Prostate gland (tissue), 2 donors: ENCODE measurements around the gene FABP1. TPM values are rescaled to one million over a fixed set of nuclear protein-coding genes. Genes with fewer than 3 reads are reported as not detected.

Experiments used
- DNase-seq: peaks from one replicate; pipeline ENCODE4 v3.0.0-alpha.2; 2019; ENCODE audit warnings: low spot score
- H3K27ac ChIP-seq, 2 donors: fragments of 200-600 bp; sonication (generic); 2 replicates each; pipeline ENCODE4 v1.5.1; 2017 to 2019
- H3K27me3 ChIP-seq: fragments of 200-600 bp; sonication (generic); replicated peaks from 2 replicates; pipeline ENCODE4 v1.5.1; 2019; ENCODE audit not compliant: insufficient read depth
- H3K36me3 ChIP-seq, 2 donors: fragments of 200-600 bp; sonication (generic); 1 replicate in 1 of 2; 2 replicates in 1 of 2; pipeline versions ENCODE4 v1.5.1 to v1.8.1; 2017 to 2019
- H3K4me1 ChIP-seq: fragments of 200-600 bp; sonication (generic); replicated peaks from 2 replicates; pipeline ENCODE4 v1.5.1; 2019
- H3K4me3 ChIP-seq, 2 donors: fragments of 200-600 bp; sonication (generic); 2 replicates each; pipeline ENCODE4 v1.5.1; 2017 to 2019
- H3K9me3 ChIP-seq: fragments of 200-600 bp; sonication (generic); 2 replicates; pipeline ENCODE4 v1.5.1; 2017
- POLR2A ChIP-seq: fragments of 450-650 bp; IDR thresholded peaks from one replicate; pipeline ENCODE4 v1.6.1; 2016; ENCODE audit warnings: antibody characterized with exemption, mild to moderate bottlenecking
- POLR2AphosphoS5 ChIP-seq: sonication (generic); formaldehyde crosslinking; IDR thresholded peaks from one replicate; pipeline ENCODE4 v1.6.1; 2017; ENCODE audit warnings: antibody characterized with exemption
- WGBS: methylation state at CpG from one replicate; pipeline ENCODE4 v1.1.5; 2018; 5-methylcytosine and 5-hydroxymethylcytosine counted together
- intact Hi-C: fragments of 100-400 bp; cut with DNase I; formaldehyde crosslinking; loops from one replicate; pipeline ENCODE4 v1.14.2; 2022
- total RNA-seq, 2 donors: library from RNA; depleted of rRNA; stranded (reverse); fragments of >200 nt; gene quantifications; one replicate each; pipeline ENCODE4 v1.1.0, GENCODE V29; 2016
- TF ChIP-seq, protein P1 (sequence below), 4 experiments: fragments of 200-600 bp in 2 of 4; fragments of 450-650 bp in 2 of 4; sonication (generic) in 2 of 4; IDR thresholded peaks; 1 replicate in 3 of 4; 2 replicates in 1 of 4; pipeline ENCODE4 v1.5.1; 2016 to 2019; ENCODE audit warnings: antibody characterized with exemption in 4 of 4, mild to moderate bottlenecking in 2 of 4, moderate library complexity in 2 of 4

Gene FABP1
- total RNA-seq, 2 donors from 2014 or later, result not detected

DNA sequence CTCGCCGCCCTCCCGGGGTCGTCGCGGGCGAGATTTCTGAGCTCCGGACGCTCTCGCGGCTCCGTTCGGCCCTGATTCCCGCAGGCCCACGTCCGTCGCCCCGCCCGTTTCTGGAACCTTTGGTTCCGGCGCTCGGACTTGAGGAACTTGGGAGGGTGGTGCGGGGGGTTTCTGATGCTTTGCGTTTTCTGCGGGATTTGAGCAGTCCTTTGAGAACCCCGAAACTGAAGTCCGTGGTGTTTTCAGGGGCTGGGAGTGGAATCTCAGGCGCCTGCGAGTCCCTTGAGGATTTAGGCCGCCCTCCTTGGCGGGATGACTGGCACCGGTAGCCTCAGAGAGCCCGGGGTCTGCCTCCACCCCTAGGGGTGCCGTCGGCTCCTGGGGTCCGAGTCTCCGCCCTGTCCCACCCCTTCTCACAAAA, 42.6 kb upstream of the FABP1 start:
- Histone ChIP-seq H3K27me3 (no peaks in the 10 kb centered on the region), H3K4me1 (no peaks in the 10 kb centered on the region), H3K36me3 (no peaks in the 10 kb centered on the region), H3K4me3 (peak overlapping the region; percentile 29 to 64), H3K27ac (peak overlapping the region in 1 of 2 donors; percentile 74), H3K9me3 (no peaks in the 10 kb centered on the region)
- intact Hi-C loops, result no loop called here
- WGBS, result 2% methylated on average over 31 of the region's 37 CpGs
- TF ChIP-seq POLR2AphosphoS5 (no peak), POLR2A (no peak)
- TF ChIP-seq, protein P1, sequence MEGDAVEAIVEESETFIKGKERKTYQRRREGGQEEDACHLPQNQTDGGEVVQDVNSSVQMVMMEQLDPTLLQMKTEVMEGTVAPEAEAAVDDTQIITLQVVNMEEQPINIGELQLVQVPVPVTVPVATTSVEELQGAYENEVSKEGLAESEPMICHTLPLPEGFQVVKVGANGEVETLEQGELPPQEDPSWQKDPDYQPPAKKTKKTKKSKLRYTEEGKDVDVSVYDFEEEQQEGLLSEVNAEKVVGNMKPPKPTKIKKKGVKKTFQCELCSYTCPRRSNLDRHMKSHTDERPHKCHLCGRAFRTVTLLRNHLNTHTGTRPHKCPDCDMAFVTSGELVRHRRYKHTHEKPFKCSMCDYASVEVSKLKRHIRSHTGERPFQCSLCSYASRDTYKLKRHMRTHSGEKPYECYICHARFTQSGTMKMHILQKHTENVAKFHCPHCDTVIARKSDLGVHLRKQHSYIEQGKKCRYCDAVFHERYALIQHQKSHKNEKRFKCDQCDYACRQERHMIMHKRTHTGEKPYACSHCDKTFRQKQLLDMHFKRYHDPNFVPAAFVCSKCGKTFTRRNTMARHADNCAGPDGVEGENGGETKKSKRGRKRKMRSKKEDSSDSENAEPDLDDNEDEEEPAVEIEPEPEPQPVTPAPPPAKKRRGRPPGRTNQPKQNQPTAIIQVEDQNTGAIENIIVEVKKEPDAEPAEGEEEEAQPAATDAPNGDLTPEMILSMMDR (IDR thresholded peaks at IDR 0.05), result no peak
- DNase-seq, result peak; percentile 23

DNA sequence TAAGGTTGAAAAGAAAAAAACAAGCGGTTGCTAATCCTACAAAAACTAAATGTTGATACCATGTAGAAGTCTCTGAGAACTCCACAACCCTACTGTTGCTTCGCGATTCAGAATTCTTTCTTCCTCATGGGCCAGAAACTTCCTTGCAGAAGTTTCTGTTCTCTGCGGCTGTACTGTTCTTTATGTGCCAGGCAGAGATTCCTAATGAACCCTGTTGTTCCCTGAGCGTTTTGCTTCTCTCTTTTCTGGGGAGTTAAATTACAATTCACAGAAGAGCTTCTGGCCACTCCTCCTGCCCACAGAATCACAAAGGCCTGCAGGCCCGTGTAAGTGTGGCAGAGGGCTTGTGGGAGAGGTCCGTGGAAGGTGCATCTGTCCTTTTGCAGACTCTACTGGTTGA, 40.5 kb upstream of the FABP1 start:
- no peaks in the 10 kb centered on the region for H3K36me3 ChIP-seq
- H3K27me3 ChIP-seq, result no peaks in the 10 kb centered on the region
- TF ChIP-seq POLR2AphosphoS5, result no peak
- no peaks in the 10 kb centered on the region for H3K9me3 ChIP-seq
- no peak for DNase-seq
- 72% methylated on average over 7 of the region's 7 CpGs for WGBS
- H3K27ac ChIP-seq, result no peak overlapping the region
- no peak overlapping the region for H3K4me3 ChIP-seq
- H3K4me1 ChIP-seq, result no peaks in the 10 kb centered on the region
- intact Hi-C loops, result loop anchor here (5.0 kb wide), 1 partner anchor 111 kb away; the partner anchor contains the start of gene KRCC1

DNA sequence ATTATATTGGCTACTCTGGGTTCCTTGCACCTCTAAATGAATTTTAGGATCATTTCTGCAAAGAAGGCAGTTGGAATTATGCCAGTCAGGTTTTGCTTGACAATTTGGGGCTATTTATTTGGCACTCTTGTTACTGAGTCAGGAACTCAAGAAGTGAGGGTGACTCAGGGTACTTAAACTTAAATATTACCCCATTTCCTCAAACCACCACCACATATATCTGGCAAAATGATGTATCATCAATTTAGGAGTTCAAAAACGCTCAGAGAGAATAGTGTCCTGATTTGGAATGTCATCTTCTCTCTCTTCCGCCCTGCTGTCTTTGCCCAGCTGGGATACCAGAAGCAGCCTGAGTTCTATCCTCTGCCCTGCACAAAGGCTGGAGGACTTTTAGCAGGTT, 39.9 kb upstream of the FABP1 start:
- H3K27ac ChIP-seq, result no peak overlapping the region
- intact Hi-C loops, result loop anchor here (5.0 kb wide), 1 partner anchor 110 kb away; the partner anchor contains the start of gene KRCC1
- 94% methylated on average over 2 of the region's 2 CpGs for WGBS
- no peaks in the 10 kb centered on the region for H3K9me3 ChIP-seq
- H3K27me3 ChIP-seq, result no peaks in the 10 kb centered on the region
- no peak overlapping the region for H3K4me3 ChIP-seq
- H3K4me1 ChIP-seq, result no peaks in the 10 kb centered on the region
- H3K36me3 ChIP-seq, result no peaks in the 10 kb centered on the region
- TF ChIP-seq POLR2A, result no peak
- TF ChIP-seq, protein P1 (IDR thresholded peaks at IDR 0.05), result no peak
- TF ChIP-seq POLR2AphosphoS5, result no peak
- no peak for DNase-seq

DNA sequence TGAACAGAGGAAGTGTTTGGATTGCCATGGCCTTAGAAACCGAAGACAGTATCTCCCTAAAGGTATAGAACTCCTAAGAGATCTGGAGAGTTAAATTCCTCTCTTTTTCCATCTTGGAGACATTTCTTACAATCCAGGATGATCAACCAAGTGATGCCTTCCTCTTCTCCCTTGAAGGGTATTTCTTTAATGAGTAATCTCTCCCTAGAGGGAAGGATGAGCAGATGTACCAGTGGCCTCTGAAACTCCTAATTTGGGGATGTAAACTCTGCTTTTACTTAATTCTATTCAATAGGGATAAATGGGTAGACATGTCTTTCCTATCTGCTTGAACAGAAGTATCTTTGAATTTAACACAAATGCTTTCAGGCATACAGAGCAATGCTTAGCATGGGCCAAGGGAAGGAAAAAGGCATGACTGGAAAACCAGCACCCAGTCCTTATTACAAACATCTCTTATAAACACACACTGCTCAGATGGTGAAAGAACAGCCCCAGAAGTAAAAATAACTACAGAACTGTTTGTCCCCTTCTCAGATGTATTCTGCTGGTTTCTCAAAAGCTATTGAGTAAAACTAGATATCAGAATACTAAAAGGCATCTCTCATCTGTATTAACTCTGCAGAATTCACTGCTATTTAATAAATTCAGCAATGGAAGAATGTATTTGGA, 37.6 kb upstream of the FABP1 start:
- H3K36me3 ChIP-seq, result no peaks in the 10 kb centered on the region
- TF ChIP-seq, protein P1 (IDR thresholded peaks at IDR 0.05), result no peak
- no peak for TF ChIP-seq POLR2A
- TF ChIP-seq POLR2AphosphoS5, result no peak
- H3K4me3 ChIP-seq, result no peak overlapping the region
- 0% methylated on average over 1 of the region's 1 CpG for WGBS
- no peaks in the 10 kb centered on the region for H3K4me1 ChIP-seq
- intact Hi-C loops, result loop anchor here (5.0 kb wide), 1 partner anchor 108 kb away; the partner anchor contains the start of gene KRCC1
- DNase-seq, result no peak
- H3K27me3 ChIP-seq, result no peaks in the 10 kb centered on the region
- no peaks in the 10 kb centered on the region for H3K9me3 ChIP-seq
- peak overlapping the region in 1 of 2 donors; percentile 20 for H3K27ac ChIP-seq

DNA sequence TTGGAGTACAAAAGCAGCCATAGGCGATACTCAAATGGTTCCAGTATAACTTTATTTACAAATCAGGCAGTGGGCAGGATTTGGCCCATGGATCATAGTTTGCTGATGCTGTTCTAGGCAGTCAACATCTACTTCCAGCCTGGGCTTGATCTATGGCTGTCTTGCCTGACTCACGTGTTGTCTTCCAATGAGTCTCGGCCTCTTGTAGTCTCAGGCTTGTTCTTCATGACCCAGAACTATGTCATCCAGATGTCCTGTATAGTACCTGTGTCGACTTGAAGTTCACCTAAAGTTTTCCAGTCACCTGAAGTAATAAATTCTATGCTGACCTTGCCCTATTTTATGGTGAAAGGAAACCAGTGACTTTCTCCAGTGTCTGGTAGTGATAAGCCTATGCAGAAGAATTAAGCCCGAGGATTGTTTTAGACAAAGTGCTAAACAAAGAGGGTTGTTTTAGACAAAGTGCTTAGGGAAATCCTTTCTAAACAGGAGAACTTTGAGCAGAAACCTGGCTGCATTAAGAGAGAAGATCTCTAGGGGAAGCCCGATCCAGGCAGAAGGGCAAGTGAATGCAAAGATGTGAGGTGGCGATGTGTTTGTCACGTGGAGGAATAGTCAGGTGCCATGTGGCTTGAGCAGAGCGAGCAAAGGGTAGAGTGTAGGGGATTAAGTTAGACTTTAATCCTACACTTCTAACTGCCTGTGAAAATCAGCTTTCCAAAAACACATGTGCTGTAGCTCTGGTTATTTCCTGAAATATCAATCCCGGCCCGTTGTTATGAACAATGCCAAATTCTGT, 33.8 kb upstream of the FABP1 start:
- TF ChIP-seq POLR2A (no peak), POLR2AphosphoS5 (no peak)
- TF ChIP-seq, protein P1 (IDR thresholded peaks at IDR 0.05), result no peak
- intact Hi-C loops, result no loop called here
- Histone ChIP-seq H3K27ac (no peak overlapping the region), H3K36me3 (no peaks in the 10 kb centered on the region), H3K27me3 (no peaks in the 10 kb centered on the region), H3K4me1 (no peaks in the 10 kb centered on the region), H3K4me3 (no peak overlapping the region), H3K9me3 (no peaks in the 10 kb centered on the region)
- no peak for DNase-seq
- WGBS, result 79% methylated on average over 11 of the region's 11 CpGs
